Osteoblast (primary cell): ENCODE data around the gene MBNL3. TPM values are rescaled to one million over a fixed set of nuclear protein-coding genes. Genes with fewer than 3 reads are reported as not detected.

Experiments
- DNase-seq: peaks from one replicate; pipeline ENCODE4 v3.0.0; 2011; ENCODE audit warnings: low spot score, mixed read lengths; ENCODE audit not compliant: insufficient read length; ENCODE audit errors: missing footprints
- H2AFZ ChIP-seq: 2 replicates; pipeline ENCODE4 v1.6.0; 2011; ENCODE audit warnings: mild to moderate bottlenecking, low read length
- H3K27ac ChIP-seq: 2 replicates; pipeline ENCODE4 v1.5.1; 2011; ENCODE audit warnings: mild to moderate bottlenecking, low read depth, low read length, moderate library complexity
- H3K27me3 ChIP-seq: 2 replicates; pipeline ENCODE4 v1.6.0; 2012; ENCODE audit warnings: mild to moderate bottlenecking, control low read depth, inconsistent platforms, low read length, moderate library complexity; ENCODE audit not compliant: insufficient read depth
- H3K36me3 ChIP-seq: 2 replicates; pipeline ENCODE4 v1.5.1; 2011; ENCODE audit warnings: mild to moderate bottlenecking, low read length, control low read depth, moderate library complexity; ENCODE audit not compliant: insufficient read depth
- H3K4me1 ChIP-seq: 2 replicates; pipeline ENCODE4 v1.5.1; 2011; ENCODE audit warnings: mild to moderate bottlenecking, low read length, control low read depth, moderate library complexity; ENCODE audit not compliant: insufficient read depth
- H3K4me2 ChIP-seq: 2 replicates; pipeline ENCODE4 v1.6.0; 2011; ENCODE audit warnings: mild to moderate bottlenecking, low read length; ENCODE audit not compliant: insufficient read depth
- H3K4me3 ChIP-seq: fragments of 200-600 bp; sonication (generic); 3 replicates; pipeline ENCODE4 v1.5.1; 2012; ENCODE audit warnings: mild to moderate bottlenecking, low read length, inconsistent platforms; ENCODE audit not compliant: insufficient read depth
- H3K79me2 ChIP-seq: 2 replicates; pipeline ENCODE4 v1.6.0; 2012; ENCODE audit warnings: mild to moderate bottlenecking, low read length, control low read depth, inconsistent platforms; ENCODE audit not compliant: insufficient read depth
- H3K9me3 ChIP-seq: 2 replicates; pipeline ENCODE4 v1.5.1; 2011; ENCODE audit warnings: low read depth, low read length, control low read depth
- H4K20me1 ChIP-seq: 2 replicates; pipeline ENCODE4 v1.6.0; 2012; ENCODE audit warnings: mild to moderate bottlenecking, low read length, control low read depth; ENCODE audit not compliant: insufficient read depth
- total RNA-seq: library from RNA; depleted of rRNA; stranded (reverse); fragments of >200 nt; gene quantifications from 2 replicates; pipeline ENCODE4 v1.2.3, GENCODE V29; 2012
- TF ChIP-seq, protein P1 (sequence below): IDR thresholded peaks from 2 replicates; pipeline ENCODE4 v1.5.1; 2011; ENCODE audit warnings: mild to moderate bottlenecking, low read depth, low read length, moderate library complexity; ENCODE audit errors: extremely low read depth

The MBNL3 gene
- total RNA-seq, 1 donor = 1.8 TPM

- Histone ChIP-seq H3K9me3 (no peaks in the 10 kb centered on the region), H3K4me1 (no peaks in the 10 kb centered on the region), H3K4me3 (no peak overlapping the region), H3K79me2 (no peaks in the 10 kb centered on the region), H2AFZ (no peak overlapping the region), H3K36me3 (no peaks in the 10 kb centered on the region), H3K27me3 (peaks cover 9% of the 10 kb centered on the region), H3K4me2 (no peak overlapping the region), H3K27ac (no peak overlapping the region), H4K20me1 (no peaks in the 10 kb centered on the region)
- TF ChIP-seq, protein P1, sequence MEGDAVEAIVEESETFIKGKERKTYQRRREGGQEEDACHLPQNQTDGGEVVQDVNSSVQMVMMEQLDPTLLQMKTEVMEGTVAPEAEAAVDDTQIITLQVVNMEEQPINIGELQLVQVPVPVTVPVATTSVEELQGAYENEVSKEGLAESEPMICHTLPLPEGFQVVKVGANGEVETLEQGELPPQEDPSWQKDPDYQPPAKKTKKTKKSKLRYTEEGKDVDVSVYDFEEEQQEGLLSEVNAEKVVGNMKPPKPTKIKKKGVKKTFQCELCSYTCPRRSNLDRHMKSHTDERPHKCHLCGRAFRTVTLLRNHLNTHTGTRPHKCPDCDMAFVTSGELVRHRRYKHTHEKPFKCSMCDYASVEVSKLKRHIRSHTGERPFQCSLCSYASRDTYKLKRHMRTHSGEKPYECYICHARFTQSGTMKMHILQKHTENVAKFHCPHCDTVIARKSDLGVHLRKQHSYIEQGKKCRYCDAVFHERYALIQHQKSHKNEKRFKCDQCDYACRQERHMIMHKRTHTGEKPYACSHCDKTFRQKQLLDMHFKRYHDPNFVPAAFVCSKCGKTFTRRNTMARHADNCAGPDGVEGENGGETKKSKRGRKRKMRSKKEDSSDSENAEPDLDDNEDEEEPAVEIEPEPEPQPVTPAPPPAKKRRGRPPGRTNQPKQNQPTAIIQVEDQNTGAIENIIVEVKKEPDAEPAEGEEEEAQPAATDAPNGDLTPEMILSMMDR = no peak
- no peak for DNase-seq
Measured at GRCh38 chrX:132400706-132401105, 88.1 kb downstream of the MBNL3 start.

DNA sequence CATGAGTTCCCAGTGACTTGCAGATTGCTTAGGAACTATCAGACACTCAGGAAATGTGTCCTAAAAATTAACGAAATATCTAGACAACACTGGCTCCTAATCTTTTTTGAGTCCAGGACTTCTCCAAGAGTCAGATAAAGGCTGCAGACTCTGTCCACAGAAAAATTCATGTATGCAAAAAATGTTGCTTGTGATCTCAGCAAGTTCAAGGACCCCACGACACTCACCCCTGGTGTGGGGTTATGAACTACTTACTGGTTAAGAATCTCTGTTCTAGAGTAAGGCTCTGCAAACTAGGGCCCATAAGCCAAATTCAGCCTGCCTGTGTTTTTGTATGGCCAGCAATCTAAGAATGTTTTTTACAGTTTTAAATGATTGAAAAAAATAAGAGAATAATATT, 93.2 kb downstream of the MBNL3 start:
- Histone ChIP-seq H2AFZ (no peak overlapping the region), H3K36me3 (no peaks in the 10 kb centered on the region), H3K4me1 (no peaks in the 10 kb centered on the region), H4K20me1 (no peaks in the 10 kb centered on the region), H3K27ac (no peak overlapping the region), H3K4me2 (no peak overlapping the region), H3K4me3 (no peak overlapping the region), H3K9me3 (no peaks in the 10 kb centered on the region), H3K79me2 (no peaks in the 10 kb centered on the region), H3K27me3 (peaks cover 6% of the 10 kb centered on the region)
- DNase-seq = no peak
- TF ChIP-seq, protein P1 = no peak

DNA sequence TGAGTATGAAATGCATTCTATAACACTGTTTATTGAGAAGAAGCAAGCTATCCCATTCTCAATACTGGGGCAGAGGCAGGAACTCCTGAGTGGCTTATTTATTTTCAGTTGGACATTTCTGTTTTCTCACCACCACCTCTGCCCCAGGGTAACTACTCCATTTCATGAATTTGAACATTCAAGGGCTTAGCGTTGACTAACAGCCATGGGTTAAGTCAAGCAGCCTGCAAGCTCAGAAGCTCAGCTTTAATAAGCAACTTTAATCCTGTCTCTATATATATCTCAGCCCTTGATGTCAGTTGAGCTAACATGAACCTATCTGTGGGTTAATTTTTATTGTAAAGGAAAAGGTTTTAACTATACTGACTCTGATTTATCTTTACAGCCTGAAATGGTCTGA, 93.8 kb downstream of the MBNL3 start:
- no peak overlapping the region for H3K4me3 ChIP-seq
- H3K4me1 ChIP-seq = no peaks in the 10 kb centered on the region
- peaks cover 6% of the 10 kb centered on the region for H3K27me3 ChIP-seq
- no peaks in the 10 kb centered on the region for H3K79me2 ChIP-seq
- no peak overlapping the region for H3K4me2 ChIP-seq
- TF ChIP-seq, protein P1 = no peak
- H4K20me1 ChIP-seq = no peaks in the 10 kb centered on the region
- no peak overlapping the region for H2AFZ ChIP-seq
- no peaks in the 10 kb centered on the region for H3K36me3 ChIP-seq
- no peak for DNase-seq
- H3K27ac ChIP-seq = no peak overlapping the region
- H3K9me3 ChIP-seq = no peaks in the 10 kb centered on the region

GRCh38 chrX:132394591-132394990, 94.2 kb downstream of the MBNL3 start:
- no peaks in the 10 kb centered on the region for H3K4me1 ChIP-seq
- H4K20me1 ChIP-seq = no peaks in the 10 kb centered on the region
- H3K36me3 ChIP-seq = no peaks in the 10 kb centered on the region
- no peak overlapping the region for H3K4me2 ChIP-seq
- H3K4me3 ChIP-seq = no peak overlapping the region
- no peak overlapping the region for H2AFZ ChIP-seq
- TF ChIP-seq, protein P1 = no peak
- H3K27ac ChIP-seq = no peak overlapping the region
- peaks cover 6% of the 10 kb centered on the region for H3K27me3 ChIP-seq
- no peaks in the 10 kb centered on the region for H3K9me3 ChIP-seq
- no peaks in the 10 kb centered on the region for H3K79me2 ChIP-seq
- no peak for DNase-seq
